Gastroesophageal sphincter (tissue), 3 donors: ENCODE results near the gene RBM19.

Experiments
- CTCF ChIP-seq, 4 experiments: fragments of 200-600 bp in 2 of 4; fragments of 450-650 bp in 2 of 4; sonication (generic) in 1 of 4; IDR thresholded peaks; one replicate each; pipeline ENCODE4 v1.5.1; 2017 to 2019; ENCODE audit warnings: antibody characterized with exemption in 4 of 4, mild to moderate bottlenecking in 2 of 4, moderate library complexity in 2 of 4
- POLR2A ChIP-seq, 2 donors: fragments of 450-650 bp; IDR thresholded peaks; one replicate each; pipeline ENCODE4 v1.6.1; 2017; ENCODE audit warnings: antibody characterized with exemption in 2 of 2, mild to moderate bottlenecking in 2 of 2, moderate library complexity in 1 of 2

DNA sequence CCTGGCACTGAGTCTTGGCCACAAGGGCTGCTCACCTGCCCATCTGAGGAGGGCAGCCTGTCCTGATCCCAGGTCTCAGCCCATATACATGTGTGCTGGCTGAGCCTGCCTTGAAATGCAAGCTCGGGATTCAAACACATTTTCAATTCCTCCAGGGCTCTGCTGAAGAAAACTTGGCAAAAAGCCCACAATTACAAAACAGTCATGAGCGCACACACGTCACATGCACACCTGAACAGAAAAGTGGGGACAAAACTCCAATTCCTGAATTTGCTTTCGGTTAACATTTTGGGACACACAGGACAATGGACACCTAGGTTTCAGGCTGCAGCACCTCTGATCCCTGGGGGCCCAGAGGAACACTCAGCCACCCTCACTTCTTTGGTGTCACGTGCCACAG lies 113.9 kb downstream of the RBM19 start:
- TF ChIP-seq CTCF (IDR thresholded peaks at IDR 0.05) (no peak), POLR2A (IDR thresholded peaks at IDR 0.05) (no peak)
